ENCODE measurements around the gene LCTL.
A peak's percentile ranks its signal among the peaks of the same experiment; 100 is the strongest.
"Not testable (repeated sequence)": the region's sequence is repeated elsewhere in the genome, so short reads cannot be mapped to it uniquely, and the experiment has no call there.

Gene LCTL

DNA sequence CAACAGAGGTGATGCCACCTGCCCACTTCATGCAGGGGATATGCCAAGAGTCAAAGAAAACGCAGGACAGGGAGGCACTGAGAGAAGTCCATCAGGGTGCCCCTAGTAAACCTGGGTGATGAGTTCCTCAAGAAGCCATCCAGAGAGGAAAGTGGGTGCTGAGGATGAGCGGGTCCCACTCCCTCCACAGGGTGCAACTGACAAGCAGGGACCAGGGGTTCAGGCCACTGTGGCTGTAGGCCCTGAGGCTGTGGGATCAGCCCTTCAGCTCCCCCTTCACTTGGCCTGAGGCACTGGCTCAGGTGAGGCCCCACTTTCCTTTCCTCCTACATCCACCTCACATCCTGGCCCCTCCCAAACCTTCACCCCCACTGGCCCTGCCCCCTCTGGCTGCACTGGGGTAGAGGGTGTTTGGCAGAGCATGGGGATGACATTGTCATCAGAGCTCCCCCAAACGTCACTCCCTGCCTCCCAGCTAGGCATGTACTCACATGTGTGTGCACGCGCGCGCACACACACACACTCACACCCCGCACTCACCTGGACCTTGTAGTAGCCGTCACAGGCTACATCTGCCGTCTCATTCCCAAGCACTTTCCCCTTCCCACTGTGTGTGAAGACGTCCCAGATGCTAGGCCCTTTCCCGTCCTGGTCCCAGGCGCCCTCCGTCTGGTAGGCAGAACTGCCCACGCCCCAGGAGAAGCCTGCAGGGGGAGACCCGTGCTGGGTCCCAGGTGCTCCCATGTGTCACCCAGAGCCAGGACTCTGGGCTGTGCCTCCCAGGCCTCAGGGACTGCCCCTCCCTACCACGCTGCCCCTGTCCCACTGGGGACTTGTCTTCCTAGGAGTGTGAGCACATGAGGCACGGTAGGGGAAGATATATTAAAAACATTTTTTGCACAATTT is 1.4 kb downstream of the LCTL start:
- DNase-seq (ENCODE audit: low read depth): no peak

DNA sequence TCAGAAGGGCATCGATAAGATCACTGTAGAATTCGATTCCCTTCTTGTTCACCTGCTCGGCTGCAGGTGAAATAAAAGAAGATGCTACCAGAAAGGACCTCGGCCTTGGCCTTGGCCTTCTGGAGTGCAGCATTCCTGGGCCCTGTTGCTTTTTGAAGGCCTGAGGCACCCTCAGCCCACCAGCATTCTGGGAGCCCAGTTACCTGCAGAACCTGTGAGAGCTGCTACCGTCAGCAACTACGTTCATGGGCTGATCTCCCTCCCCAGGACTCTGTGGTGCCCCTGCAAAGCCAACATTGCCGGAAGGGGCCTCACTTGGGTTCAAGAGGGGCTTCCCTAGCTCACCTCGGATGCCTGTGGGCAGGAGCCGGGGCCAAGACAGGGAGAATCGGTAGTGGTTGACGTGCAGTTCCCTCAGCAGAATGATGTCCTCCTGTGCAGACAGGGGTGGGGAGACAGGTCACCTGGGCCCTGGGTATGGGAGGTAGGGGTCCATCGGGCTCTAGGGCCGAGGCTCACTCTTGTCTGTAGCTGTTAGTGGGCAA is 2.2 kb downstream of the LCTL start:
- DNase-seq (ENCODE audit: low read depth): no peak

GRCh38 chr15:66563126-66563525 is 2.7 kb downstream of the LCTL start:
- no peak for DNase-seq (ENCODE audit: low read depth)

GRCh38 chr15:66560856-66561525 is 4.8 kb downstream of the LCTL start:
- DNase-seq (ENCODE audit: low read depth): no peak

DNA sequence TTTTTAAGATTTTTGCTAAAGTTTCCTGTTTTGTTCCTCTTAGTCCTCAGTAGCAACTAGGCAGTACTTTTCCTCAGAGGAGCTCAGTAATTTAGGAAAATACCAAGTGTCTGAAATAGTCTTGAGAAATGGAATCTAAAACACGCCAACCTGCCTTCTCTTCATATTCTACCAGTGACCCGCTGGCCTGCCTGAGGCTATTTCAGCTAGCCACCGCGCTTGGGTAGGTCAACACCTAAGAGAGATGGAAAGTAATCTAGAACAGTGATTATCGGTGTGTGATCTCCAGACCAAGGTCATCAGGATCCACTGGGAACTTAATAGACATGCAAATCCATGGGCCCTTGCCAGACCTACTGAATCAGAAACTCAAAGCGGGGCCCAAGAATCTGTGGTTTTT is 7.5 kb downstream of the LCTL start:
- DNase-seq (ENCODE audit: low read depth): no peak

GRCh38 chr15:66555685-66556084 is 10.1 kb downstream of the LCTL start:
- DNase-seq (ENCODE audit: low read depth): no peak

DNA sequence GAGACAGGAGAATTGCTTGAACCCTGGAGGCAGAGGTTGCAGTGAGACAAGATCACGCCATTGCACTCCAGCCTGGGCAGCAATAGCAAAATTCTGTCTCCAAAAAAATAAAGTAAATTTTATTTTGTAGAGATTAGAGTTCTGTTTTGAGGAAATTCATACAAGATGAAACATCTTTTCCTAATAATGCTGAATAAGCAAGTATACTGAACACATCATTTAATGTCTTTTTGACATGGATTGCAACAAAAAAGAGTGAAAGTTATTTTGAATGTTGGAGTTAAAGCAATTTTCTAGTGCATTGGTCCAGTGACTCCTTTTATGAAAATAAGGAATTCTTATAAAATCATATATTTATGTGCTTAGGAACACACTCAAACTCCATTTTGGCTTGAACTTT is 20.5 kb downstream of the LCTL start:
- DNase-seq (ENCODE audit: low read depth): no peak

DNA sequence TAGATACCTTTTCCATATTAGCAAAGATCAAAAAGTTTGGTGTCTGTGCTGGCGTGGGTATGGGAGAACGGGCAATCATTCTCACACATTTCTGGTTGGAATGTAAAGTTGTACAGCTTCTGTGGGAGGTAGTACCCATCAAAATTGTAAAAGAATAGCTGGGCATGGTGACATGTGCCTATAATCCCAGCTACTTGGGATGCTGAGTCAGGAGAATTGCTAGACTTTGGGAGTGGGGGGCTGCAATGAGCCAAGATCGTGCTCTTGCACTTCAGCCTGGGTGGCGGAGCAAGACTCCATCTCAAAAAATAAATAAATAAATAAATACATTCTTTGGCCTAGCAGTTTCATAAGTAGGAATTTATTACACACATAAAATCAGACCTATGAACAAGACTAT is 22.9 kb downstream of the LCTL start:
- DNase-seq (ENCODE audit: low read depth): no peak

DNA sequence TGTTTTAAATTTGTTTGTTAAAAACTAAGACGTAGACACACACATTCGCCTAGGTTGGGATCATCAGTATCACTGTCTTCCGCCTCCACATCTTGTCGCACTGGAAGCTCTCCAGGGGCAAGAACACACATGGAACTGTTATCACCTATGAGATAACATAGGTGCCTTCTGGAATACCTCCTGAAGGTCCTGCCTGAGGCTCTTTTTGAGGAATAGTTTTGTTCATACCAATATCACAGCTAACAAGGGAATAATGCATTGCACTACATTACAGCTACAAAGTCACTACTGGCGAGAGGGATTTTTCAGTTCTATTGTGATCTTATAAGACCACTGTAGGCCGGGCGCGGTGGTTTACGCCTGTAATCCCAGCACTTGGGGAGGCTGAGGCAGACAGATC is 30.7 kb downstream of the LCTL start:
- no peak for DNase-seq (ENCODE audit: low read depth)

GRCh38 chr15:66524838-66525237 is 41.0 kb downstream of the LCTL start:
- no peak for DNase-seq (ENCODE audit: low read depth)

GRCh38 chr15:66523926-66524325 is 41.9 kb downstream of the LCTL start:
- no peak for DNase-seq (ENCODE audit: low read depth)

DNA sequence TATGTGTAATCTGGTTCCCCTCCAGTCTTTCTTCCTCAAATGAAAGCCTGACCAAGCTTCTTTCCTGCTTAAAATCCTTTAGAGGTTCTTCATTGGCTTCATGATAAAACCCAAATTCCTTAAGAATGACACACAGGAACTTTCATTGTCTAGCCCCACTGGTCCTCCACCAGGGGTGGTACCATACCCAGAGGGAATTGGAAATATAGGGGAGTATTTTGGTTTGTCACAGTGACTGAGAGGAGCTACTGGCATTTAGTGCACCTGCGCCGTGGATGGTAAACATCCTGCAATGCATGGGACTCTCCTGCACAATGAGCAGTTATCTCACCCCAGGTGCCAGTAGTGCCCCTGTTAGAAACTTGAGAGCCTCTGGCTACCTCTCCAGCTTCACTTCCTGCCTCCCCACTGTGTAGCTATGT is 49.9 kb downstream of the LCTL start:
- no peak for DNase-seq (ENCODE audit: low read depth)

GRCh38 chr15:66514586-66514985 is 51.2 kb downstream of the LCTL start:
- DNase-seq (ENCODE audit: low read depth): no peak

- DNase-seq (ENCODE audit: low read depth): no peak
Measured at GRCh38 chr15:66508293-66508883, 57.4 kb downstream of the LCTL start.

DNA sequence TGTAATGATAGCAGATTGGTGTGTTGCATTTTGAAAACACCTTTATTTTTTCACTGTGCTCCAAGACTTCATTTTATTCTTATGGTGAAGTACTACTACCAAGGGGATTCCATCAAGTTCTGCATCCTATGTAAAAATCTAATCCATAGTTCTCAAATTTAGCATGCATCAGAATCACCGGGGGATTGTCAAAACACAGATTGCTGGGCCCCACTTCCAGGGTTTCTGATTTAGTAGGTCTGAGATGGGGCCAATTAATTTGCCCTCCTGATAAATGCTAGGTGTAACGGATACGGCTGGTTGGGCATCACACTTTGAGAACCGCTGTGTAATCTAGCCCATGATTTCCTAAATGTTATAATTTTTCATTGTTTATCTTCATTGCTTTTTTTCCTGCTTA is 60.0 kb downstream of the LCTL start:
- DNase-seq (ENCODE audit: low read depth): no peak

DNA sequence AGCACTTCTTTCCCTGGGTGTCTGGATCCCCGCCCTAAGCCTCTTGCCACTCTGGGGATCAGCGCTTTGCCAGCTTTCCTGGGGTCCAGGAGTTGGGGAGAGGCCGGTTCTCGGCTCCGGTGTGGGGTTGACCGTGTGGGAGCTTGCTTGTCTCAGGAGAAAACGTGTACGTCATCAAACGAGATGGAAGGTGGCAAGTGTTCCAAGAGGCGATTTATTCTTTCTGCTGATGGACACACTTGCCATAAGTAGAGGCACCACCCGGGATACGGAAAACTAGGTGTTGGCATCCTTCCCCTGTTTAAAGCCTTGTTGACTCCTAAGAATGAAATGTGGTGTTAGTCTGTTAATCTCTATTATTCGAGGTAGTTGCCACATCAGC is 60.4 kb downstream of the LCTL start:
- DNase-seq (ENCODE audit: low read depth): no peak

DNA sequence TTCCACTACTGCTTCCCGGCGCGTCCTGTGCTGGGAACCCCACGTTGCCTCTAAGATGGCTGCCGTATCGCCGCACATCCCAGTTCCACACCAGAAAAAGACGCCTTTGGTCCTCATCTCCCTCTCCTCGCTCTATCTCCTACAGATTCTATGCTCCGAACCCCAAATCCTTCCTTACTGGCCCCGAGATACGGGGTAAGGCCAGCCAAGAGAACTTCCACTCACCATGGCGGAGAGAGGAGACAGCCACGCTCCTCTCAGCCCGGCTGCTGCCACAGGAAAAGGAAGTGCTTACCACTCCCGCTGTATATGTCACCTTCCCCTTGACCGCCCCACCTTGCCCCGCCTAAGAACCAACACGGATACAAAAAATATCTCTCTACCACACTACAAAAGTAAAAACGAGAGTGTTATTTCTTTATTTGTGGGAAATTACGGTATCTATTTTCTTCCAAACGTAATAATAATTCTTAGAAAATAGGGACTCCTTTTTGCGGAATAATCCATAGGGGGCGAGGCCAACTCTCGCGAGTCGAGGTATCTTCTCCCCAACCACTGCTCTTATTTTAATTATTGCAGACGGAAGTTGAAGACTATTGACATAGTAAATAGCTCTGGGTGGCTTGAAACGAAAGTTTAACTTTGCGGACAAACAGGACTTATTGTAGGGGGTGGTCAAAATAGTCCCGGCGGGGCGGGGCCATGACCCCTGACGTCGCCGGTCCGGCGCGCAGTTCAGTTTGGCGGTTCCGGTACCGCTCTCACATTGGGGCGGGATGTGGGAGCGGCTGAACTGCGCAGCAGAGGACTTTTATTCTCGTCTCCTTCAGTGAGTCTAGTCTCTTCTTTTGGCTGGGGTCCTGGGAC is 61.0 kb downstream of the LCTL start, which contains the start of the genes RPL4 and ZWILCH:
RPL4 (minus strand) TSS at position 293 of the 867 bp plus-strand sequence; CDS start at position 228, 65 bp downstream.
ZWILCH (plus strand) TSS at position 764 of the 867 bp plus-strand sequence; CDS start at position 777, 13 bp downstream.
- DNase-seq (ENCODE audit: low read depth): peak; percentile 69

GRCh38 chr15:66503780-66504562 is 61.8 kb downstream of the LCTL start:
- DNase-seq (ENCODE audit: low read depth): no peak

DNA sequence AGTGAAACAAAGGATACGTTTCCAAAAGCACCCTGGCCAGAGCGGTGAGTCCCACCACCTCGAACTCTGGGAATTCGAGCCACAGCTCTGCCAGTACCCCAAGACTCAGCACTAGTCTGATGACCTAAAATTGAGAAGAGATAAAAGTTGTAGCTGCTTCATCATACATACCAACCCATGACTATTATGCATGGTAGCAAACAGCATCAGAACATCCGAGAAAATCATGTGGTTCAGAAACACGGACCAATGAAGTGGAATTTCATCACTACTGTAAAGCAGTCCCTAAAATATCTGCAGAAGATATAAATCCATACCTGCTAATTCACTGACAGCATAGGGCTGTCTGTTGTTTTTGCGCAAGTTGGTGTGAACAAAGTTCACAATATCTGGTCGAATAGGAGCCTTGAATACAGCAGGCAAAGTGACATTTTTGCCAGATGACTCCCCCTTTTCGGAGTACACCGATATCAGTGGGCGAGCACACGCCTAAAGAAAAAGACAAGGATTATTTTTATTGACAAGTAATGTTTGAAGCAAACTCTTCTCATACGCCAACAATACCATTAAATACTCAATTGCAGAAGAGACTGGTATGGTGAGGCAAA is 62.7 kb downstream of the LCTL start:
- not testable (repeated sequence) for DNase-seq (ENCODE audit: low read depth)

DNA sequence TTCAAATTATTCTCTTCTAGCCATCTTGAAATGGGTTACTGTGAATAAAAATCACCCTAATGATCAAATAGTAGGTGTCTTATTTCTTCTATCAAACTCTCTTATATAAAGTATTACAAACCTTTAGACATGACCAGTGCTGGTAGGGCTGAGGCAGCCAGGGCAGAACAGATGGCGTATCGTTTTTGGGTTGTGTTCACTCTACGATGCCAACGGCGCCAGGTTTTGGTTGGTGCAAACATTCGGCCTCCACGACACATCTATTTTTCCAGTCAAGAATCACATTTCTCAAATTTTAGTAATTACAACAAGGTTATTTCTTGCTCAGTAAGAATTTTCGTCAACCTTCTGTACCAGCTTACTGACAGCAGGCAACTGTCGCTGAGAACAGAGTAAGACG is 63.3 kb downstream of the LCTL start:
- DNase-seq (ENCODE audit: low read depth): no peak
